ENCODE data around the gene TMEM150B. TPM values are rescaled to one million over a fixed set of nuclear protein-coding genes. Genes with fewer than 3 reads are reported as not detected.

TMEM150B gene
- polyA plus RNA-seq, 1 donor from 2014 or later: not detected

DNA sequence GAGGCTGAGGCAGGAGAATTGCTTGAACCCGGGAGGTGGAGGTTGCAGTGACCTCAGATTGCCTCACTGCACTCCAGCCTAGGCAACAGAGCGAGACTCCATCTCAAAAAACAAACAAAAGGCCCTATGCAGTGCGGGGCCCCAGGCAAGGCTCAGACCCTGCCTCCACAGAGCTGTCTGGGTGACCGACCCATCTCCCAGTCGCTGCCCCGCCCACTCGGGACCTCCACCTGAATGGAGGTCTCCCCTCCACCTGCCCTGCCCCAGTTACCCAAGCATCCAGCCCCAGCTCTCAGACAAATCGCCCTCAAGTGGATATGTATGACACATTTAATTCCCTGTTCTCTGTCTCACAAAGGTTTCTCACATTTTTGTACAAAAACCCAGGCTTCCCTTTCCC, 40.1 kb upstream of the TMEM150B start:
- Histone ChIP-seq H2AFZ (ENCODE audit: low read depth, low read length) (no peak overlapping the region), H3K36me3 (ENCODE audit: insufficient read depth, low read length) (no peaks in the 10 kb centered on the region), H4K20me1 (ENCODE audit: insufficient read depth) (no peaks in the 10 kb centered on the region), H3K9me3 (ENCODE audit: low read length) (no peaks in the 10 kb centered on the region), H3K4me3 (ENCODE audit: low read length) (no peak overlapping the region), H3K9ac (ENCODE audit: low read length) (no peak overlapping the region), H3K9me2 (ENCODE audit: insufficient read depth, low read length) (no peaks in the 10 kb centered on the region), H3K27ac (ENCODE audit: low read length) (no peak overlapping the region), H3F3A (ENCODE audit: insufficient read depth, low read length, poor library complexity, severe bottlenecking) (no peaks in the 10 kb centered on the region), H3K27me3 (ENCODE audit: insufficient read depth, low read depth, low read length) (peaks cover 25% of the 10 kb centered on the region), H3K4me2 (ENCODE audit: low read length) (no peak overlapping the region), H3K79me2 (replicated peaks; ENCODE audit: insufficient read depth, low read length) (no peaks in the 10 kb centered on the region)
- TF ChIP-seq MXI1 (conservative IDR thresholded peaks at IDR 0.05; ENCODE audit: poor library complexity, severe bottlenecking): no peak
- TF ChIP-seq, protein P1, sequence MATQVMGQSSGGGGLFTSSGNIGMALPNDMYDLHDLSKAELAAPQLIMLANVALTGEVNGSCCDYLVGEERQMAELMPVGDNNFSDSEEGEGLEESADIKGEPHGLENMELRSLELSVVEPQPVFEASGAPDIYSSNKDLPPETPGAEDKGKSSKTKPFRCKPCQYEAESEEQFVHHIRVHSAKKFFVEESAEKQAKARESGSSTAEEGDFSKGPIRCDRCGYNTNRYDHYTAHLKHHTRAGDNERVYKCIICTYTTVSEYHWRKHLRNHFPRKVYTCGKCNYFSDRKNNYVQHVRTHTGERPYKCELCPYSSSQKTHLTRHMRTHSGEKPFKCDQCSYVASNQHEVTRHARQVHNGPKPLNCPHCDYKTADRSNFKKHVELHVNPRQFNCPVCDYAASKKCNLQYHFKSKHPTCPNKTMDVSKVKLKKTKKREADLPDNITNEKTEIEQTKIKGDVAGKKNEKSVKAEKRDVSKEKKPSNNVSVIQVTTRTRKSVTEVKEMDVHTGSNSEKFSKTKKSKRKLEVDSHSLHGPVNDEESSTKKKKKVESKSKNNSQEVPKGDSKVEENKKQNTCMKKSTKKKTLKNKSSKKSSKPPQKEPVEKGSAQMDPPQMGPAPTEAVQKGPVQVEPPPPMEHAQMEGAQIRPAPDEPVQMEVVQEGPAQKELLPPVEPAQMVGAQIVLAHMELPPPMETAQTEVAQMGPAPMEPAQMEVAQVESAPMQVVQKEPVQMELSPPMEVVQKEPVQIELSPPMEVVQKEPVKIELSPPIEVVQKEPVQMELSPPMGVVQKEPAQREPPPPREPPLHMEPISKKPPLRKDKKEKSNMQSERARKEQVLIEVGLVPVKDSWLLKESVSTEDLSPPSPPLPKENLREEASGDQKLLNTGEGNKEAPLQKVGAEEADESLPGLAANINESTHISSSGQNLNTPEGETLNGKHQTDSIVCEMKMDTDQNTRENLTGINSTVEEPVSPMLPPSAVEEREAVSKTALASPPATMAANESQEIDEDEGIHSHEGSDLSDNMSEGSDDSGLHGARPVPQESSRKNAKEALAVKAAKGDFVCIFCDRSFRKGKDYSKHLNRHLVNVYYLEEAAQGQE (IDR thresholded peaks at IDR 0.05; ENCODE audit: borderline replicate concordance): no peak
- no peak for TF ChIP-seq EZH2 (IDR thresholded peaks at IDR 0.05; ENCODE audit: borderline replicate concordance, insufficient read depth, low read length, poor library complexity, severe bottlenecking)
- no peak for TF ChIP-seq SMC3 (conservative IDR thresholded peaks at IDR 0.05; ENCODE audit: poor library complexity)
- TF ChIP-seq, protein P2, sequence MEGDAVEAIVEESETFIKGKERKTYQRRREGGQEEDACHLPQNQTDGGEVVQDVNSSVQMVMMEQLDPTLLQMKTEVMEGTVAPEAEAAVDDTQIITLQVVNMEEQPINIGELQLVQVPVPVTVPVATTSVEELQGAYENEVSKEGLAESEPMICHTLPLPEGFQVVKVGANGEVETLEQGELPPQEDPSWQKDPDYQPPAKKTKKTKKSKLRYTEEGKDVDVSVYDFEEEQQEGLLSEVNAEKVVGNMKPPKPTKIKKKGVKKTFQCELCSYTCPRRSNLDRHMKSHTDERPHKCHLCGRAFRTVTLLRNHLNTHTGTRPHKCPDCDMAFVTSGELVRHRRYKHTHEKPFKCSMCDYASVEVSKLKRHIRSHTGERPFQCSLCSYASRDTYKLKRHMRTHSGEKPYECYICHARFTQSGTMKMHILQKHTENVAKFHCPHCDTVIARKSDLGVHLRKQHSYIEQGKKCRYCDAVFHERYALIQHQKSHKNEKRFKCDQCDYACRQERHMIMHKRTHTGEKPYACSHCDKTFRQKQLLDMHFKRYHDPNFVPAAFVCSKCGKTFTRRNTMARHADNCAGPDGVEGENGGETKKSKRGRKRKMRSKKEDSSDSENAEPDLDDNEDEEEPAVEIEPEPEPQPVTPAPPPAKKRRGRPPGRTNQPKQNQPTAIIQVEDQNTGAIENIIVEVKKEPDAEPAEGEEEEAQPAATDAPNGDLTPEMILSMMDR (IDR thresholded peaks at IDR 0.05; ENCODE audit: poor library complexity, severe bottlenecking): no peak
- TF ChIP-seq EP300 (conservative IDR thresholded peaks at IDR 0.05; ENCODE audit: poor library complexity, severe bottlenecking): no peak
- no peak for TF ChIP-seq TAF1 (IDR thresholded peaks at IDR 0.05; ENCODE audit: low read depth)
- no peak for TF ChIP-seq RAD21 (conservative IDR thresholded peaks at IDR 0.05)
- TF ChIP-seq POLR2AphosphoS5 (IDR thresholded peaks at IDR 0.05): no peak

DNA sequence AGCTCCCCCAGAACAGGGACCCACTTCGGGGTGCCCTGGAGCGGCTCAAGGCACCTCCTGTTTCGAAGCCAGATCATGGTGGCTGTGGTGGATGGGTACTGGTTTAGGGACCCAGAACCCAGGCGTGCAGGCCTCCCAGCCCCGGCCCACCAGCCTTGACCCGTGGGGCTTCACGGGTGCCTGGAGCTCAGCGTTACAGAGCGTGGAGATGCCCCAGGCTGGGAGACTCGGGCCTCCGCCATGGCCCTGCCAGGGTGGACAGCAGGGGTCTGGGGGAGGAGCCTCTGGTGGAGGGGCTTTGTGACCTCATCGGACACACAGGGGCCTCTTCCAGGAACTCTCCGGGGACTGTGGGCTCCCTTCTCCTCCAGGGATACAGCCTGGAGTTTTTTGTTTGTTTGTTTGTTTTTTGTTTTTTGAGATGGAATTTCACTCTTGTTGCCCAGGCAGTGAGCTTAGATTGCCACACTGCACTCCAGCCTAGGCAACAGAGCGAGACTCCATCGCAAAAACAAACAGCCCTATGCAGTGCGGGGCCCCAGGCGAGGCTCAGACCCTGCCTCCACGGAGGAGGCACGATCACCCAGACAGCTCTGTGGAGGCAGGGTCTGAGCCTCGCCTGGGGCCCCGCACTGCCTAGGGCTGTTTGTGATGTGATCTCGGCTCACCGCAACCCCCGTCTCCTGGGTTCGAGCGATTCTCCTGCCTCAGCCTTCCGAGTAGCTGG, 38.0 kb upstream of the TMEM150B start, which contains the start of gene GARIN5B:
GARIN5B (minus strand) TSS at position 271 of the 727 bp plus-strand sequence; CDS start at position 77, 194 bp downstream.
- Histone ChIP-seq H3K27ac (ENCODE audit: low read length) (no peak within 1 kb of the TSS), H3K4me2 (ENCODE audit: low read length) (no peak within 1 kb of the TSS), H4K20me1 (ENCODE audit: insufficient read depth) (no peaks in the 10 kb centered on the region), H3K9me3 (ENCODE audit: low read length) (no peaks in the 10 kb centered on the region), H3F3A (ENCODE audit: insufficient read depth, low read length, poor library complexity, severe bottlenecking) (no peaks in the 10 kb centered on the region), H2AFZ (ENCODE audit: low read depth, low read length) (no peak within 1 kb of the TSS), H3K9ac (ENCODE audit: low read length) (no peak within 1 kb of the TSS), H3K79me2 (replicated peaks; ENCODE audit: insufficient read depth, low read length) (no peaks in the 10 kb centered on the region), H3K4me3 (ENCODE audit: low read length) (no peak within 1 kb of the TSS), H3K27me3 (ENCODE audit: insufficient read depth, low read depth, low read length) (peaks cover 6% of the 10 kb centered on the region), H3K36me3 (ENCODE audit: insufficient read depth, low read length) (no peaks in the 10 kb centered on the region), H3K9me2 (ENCODE audit: insufficient read depth, low read length) (no peaks in the 10 kb centered on the region)
- TF ChIP-seq, protein P1 (IDR thresholded peaks at IDR 0.05; ENCODE audit: borderline replicate concordance): no peak
- TF ChIP-seq, protein P2 (IDR thresholded peaks at IDR 0.05; ENCODE audit: poor library complexity, severe bottlenecking): no peak
- TF ChIP-seq EP300 (conservative IDR thresholded peaks at IDR 0.05; ENCODE audit: poor library complexity, severe bottlenecking): no peak
- TF ChIP-seq MXI1 (conservative IDR thresholded peaks at IDR 0.05; ENCODE audit: poor library complexity, severe bottlenecking): no peak
- TF ChIP-seq POLR2AphosphoS5 (IDR thresholded peaks at IDR 0.05): no peak
- TF ChIP-seq SMC3 (conservative IDR thresholded peaks at IDR 0.05; ENCODE audit: poor library complexity): no peak
- TF ChIP-seq TAF1 (IDR thresholded peaks at IDR 0.05; ENCODE audit: low read depth): no peak
- TF ChIP-seq EZH2 (IDR thresholded peaks at IDR 0.05; ENCODE audit: borderline replicate concordance, insufficient read depth, low read length, poor library complexity, severe bottlenecking): no peak
- no peak for TF ChIP-seq RAD21 (conservative IDR thresholded peaks at IDR 0.05)

All from neural cell (in vitro differentiated cells).